ENCODE data around the gene MTHFD2L.

DNA sequence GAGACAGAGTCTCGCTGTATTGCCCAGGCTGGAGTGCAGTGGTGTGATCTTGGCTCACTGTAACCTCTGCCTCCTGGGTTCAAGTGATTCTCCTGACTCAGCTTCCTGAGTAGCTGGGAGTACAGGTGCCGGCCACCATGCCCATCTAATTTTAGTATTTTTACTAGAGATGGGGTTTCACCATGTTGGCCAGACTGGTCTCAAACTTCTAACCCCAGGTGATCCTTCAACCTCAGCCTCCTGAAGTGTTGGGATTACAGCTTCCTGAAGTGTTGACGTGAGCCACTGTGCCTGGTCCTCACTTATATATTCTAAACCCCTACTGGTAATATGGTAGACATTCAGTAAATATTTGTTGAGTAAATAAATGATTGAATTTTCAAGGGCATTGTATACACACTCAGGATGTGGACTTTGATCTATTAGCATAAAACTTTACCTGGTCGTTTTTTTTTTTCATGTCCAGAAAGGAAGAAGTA, 33.0 kb downstream of the MTHFD2L start:
- TF ChIP-seq, protein P1, sequence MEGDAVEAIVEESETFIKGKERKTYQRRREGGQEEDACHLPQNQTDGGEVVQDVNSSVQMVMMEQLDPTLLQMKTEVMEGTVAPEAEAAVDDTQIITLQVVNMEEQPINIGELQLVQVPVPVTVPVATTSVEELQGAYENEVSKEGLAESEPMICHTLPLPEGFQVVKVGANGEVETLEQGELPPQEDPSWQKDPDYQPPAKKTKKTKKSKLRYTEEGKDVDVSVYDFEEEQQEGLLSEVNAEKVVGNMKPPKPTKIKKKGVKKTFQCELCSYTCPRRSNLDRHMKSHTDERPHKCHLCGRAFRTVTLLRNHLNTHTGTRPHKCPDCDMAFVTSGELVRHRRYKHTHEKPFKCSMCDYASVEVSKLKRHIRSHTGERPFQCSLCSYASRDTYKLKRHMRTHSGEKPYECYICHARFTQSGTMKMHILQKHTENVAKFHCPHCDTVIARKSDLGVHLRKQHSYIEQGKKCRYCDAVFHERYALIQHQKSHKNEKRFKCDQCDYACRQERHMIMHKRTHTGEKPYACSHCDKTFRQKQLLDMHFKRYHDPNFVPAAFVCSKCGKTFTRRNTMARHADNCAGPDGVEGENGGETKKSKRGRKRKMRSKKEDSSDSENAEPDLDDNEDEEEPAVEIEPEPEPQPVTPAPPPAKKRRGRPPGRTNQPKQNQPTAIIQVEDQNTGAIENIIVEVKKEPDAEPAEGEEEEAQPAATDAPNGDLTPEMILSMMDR (IDR thresholded peaks at IDR 0.05) = no peak
- TF ChIP-seq POLR2A (IDR thresholded peaks at IDR 0.05) = no peak
